NCI-H1417 treated with DMSO at 0.1 percent for 48 hours (cell line): Measurements from ENCODE around the gene TUFT1.
A peak's percentile ranks its signal among the peaks of the same experiment; 100 is the strongest.

Experiments used
- DNase-seq: peaks from one replicate; lab custom pipeline; 2025; lab: John Stamatoyannopoulos, UW

The TUFT1 gene

GRCh38 chr1:151539321-151540020 lies 638 bp upstream of the TUFT1 start:
- peak; percentile 66 for DNase-seq

DNA sequence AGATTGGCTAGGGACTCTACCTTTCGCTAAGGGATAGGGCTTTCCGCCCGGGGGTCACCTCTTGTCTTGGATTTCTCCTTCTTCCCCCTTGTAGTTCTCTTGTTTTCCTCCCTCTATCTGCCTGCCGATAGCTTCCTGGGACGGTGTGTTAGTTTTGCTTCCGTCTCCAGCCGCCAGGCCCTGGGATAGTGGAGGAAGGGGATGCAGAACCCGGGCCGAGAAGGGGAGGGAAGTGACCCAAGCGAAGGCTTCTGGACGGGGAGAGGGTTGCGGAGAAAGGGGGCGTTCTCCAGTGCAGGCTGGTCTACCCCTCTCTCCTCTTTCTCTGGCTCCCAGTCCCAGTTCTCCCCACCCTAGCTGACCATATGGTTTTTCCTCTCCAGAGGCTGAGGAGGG lies 871 bp downstream of the TUFT1 start:
- no peak for DNase-seq

DNA sequence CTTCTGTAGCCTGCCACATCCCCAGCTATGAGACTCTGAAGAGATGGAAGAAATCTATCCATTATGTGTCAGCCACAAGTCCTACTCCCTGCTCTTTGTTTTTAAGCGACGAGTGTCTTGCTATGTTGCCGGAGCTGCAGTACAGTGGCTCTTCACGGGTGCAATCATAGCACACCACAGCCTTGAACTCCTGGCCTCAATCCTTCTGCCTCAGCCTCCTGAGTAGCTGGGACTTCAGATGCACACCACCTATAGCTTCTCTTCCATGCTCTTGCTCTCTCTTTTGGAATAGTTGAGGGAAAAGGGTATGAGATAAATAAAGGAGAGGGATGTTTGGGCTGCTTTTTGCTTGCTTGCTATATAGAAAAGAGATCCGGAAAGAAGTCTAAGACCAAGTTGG lies 1.6 kb downstream of the TUFT1 start:
- no peak for DNase-seq

- DNase-seq = no peak
Observed at GRCh38 chr1:151542710-151543129, 2.6 kb downstream of the TUFT1 start.

DNA sequence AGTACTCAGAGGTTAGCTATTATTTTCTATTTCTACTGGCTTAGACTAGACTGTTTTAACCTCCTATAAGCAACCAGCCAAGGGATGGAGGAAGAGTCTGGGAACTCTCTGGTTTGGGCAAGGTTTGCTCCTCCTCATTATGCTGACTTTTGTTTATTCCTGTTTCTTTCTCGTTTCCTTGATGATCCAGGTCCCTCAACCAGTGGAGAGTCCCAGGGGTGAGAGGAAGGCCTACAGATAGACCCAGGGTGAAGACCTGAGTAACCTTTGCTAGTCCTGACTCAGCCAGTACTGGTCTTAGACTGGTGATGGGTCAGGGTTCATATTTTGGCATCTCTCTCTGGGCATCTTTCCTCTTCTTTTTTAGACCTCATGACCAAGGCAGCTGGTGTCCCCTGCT lies 5.4 kb downstream of the TUFT1 start:
- DNase-seq = no peak

- no peak for DNase-seq
Observed at GRCh38 chr1:151546011-151546925, 6.2 kb downstream of the TUFT1 start.

GRCh38 chr1:151547119-151547899 lies 7.2 kb downstream of the TUFT1 start:
- DNase-seq = no peak

DNA sequence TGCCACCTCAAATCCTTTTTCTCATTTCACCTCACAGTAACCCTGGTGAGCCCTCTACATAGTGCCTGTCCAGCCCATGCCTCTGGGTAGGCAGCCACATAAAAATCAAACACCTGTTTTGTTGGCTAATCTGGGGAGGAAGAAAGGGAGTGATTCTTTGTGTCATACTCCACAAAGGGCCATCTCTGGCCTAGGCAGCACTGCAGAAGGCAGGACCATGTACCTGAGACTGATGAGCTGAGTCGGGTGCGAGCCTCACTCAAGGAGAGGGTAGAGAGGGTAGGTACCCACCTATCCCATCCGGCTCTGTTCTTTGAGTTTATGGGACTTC lies 7.8 kb downstream of the TUFT1 start:
- no peak for DNase-seq

DNA sequence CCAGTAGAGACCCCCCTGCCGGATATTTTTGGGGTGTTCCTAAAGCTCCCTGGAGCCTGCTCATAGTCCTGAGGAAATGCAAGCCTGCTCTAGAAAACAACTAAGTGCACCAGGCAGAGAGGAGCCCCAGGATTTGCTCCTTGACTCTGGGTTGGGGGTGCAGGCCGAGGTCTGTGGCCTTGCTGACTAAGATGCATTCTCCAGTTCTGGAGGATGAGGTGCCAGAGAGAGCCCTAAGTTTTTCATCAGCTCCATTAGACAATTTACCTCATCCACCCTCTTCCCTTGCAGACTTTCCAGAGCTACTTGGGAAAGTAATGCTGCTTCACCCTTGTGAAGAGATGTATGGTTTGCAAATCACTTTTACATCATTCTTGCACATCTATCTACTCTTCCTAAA lies 9.1 kb downstream of the TUFT1 start:
- no peak for DNase-seq

DNA sequence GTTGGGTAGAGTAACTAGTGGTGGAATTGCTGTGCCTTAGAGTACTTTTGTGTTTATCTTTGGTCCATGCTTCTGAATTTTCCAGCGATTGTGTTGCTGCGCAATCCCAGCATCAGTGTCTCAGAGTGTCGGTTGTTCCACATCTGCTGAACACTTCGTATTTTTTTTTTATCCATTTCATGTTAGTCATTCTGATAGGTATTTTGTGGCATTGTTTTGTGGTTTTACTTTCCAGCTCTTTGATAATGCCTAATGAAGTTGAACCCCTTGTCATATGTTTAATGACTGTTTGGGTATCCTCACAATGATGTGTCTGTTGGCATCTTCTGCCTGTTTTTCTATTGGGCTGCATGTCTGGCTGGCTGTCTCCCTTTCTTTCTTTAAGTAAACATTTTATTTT lies 13.6 kb downstream of the TUFT1 start:
- DNase-seq = no peak

- no peak for DNase-seq
Observed at GRCh38 chr1:151556052-151556451, 15.9 kb downstream of the TUFT1 start.

DNA sequence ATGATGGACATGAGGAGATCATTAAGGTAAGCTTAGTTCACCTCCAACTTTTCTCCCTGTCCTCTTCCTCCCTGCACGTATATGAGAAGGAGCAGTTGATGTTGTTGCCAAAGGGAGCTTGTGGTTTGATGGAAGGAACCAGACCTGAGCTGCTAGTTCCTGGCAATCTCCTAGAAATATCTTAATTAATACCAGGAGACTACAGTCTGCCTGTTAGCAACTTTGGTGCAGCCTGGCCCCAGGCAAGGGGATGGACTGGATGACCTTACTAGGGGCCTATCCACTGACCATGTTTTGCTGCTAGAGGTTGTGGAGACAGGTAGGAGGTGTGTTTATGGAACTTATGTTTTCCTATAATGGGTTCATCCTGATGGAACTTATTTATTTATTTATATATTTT lies 22.6 kb downstream of the TUFT1 start:
- DNase-seq = no peak

DNA sequence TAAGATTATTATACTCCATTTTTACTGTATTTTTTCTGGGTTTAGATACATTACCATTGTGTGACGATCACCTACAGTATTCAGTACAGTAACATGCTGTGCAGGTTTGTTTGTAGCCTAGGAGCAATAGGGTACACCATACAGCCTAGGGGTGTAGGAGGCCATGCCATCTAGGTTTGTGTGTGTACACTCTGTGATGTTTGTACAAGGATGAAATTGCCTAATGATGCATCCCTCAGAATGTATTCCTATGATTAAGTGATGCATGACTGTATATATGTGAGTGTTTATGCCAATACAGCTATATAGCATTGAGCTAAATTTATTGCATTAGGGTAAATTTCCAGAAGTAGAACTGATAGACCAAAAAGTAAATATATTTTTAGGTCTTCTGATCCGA lies 23.3 kb downstream of the TUFT1 start:
- no peak for DNase-seq

DNA sequence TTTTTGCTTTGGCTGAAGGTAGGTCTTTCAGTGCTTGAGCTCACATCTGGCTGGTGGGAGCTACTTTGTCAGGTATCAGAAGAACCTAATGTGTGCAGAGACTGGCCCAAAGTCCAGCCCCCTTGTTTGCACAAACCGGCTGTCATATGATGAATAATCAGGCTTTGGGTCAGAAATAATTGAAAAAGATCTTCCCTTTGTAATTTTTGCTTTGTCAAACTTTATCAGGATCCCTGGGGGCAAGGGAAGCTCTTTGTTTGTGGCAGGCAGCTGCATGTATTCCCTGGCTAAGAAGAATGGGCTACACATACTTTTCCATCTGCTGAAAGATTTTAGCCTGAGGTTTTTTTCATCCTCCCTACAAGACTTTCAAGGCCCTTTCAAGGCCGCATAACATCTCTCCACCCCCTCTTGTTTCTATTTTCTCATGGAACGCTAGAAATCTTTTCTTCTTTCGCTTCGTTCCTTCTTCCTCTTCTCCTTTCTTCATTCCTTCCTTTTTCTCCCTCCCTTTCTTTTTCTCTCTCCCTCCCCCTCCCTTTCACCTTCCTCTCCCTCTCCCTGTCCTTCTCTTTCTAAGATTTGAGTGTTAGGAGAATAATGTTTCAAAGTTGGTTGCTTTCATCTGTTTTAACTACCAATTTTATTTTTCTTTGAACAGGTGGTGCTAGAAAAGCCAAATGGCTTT lies 25.5 kb downstream of the TUFT1 start:
- no peak for DNase-seq

DNA sequence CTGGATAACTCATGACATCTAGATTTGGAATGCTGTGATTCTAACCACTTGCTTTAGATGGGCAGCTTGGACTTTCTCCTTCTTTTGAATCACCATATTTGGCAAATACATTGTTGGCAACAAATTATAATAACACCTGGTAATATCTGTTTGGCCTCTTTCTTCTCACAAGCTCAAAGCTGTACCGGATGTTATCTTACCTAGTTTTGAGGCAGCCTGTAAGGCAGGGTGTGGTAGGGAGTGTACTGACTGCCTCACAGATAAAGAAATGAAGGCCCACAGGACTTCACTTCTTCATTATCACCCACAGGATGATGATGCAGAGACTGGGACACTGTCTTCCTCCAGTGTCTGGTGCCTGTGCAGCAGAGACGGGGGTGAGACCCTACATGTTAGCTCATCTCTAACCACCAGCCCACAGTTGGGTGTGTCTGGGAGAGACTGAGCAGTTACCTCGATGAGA lies 28.5 kb downstream of the TUFT1 start:
- DNase-seq = no peak

- no peak for DNase-seq
Observed at GRCh38 chr1:151570819-151571218, 30.7 kb downstream of the TUFT1 start.

DNA sequence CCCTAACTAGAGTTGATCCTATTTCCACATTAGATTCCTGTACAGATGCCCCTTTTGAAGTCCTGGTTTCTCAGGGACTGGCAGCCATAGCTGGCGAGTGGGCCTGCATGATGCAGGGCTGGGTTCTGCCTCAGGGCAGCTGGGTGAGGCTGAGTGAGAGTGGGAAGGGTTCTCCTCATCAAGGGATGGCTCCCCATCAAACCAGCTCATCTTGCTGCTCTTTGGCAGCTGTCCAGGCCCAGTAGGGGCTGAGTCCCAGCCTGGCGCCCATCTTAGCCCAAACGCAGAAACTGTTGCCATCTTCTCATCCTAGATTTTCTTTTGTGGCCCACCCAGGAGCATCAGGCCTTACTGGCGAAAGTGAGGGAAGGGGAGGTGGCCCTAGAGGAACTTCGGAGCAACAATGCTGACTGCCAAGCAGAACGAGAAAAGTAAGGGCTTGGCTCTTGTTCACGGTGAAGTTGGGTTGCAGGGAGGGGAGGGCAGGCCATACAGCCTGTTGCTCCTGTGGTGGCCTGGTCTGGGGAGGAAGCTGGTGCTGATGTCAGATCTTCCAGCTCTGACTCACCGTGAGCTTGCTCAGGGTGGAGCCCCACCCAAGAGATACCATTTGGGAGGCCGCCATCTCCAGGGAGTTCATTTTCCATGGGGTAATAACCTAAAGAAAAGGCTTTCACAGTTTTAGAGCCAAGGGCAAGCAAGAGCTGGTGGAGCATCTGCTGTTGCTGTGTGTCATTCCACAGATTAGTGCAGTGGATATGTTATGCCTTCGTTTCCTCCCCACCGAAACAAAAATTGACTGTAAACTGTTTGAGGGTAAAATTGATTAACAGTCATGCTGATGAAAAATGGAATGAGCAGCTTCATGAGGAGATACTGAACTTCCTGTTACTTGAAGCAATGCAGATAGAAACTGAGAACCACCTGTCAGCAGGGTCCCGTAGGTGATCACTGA lies 34.7 kb downstream of the TUFT1 start:
- no peak for DNase-seq

- DNase-seq = no peak
Observed at GRCh38 chr1:151577173-151577572, 37.1 kb downstream of the TUFT1 start.

DNA sequence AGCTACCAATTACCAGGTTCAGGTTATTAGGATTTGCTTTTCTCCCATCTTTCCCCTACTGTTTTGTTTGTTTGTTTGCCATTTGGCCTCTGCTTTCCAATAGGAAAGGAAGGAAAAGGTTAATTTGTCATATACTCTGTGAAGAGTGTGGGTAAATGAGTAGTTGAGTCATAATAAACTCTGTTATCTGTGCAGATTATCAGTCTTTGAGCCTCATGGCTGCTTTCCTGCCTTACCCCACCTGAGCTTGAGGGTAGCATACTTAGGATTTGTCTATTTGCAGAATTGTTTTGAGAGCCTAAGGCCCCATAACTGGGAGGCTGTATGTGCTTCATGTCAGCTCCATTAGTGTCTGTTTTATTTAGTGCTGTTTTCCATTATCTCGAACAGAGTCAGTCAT lies 38.8 kb downstream of the TUFT1 start:
- DNase-seq = no peak

GRCh38 chr1:151579436-151580225 lies 39.5 kb downstream of the TUFT1 start:
- no peak for DNase-seq
